ENCODE measurements around the gene SLC25A12.

DNA sequence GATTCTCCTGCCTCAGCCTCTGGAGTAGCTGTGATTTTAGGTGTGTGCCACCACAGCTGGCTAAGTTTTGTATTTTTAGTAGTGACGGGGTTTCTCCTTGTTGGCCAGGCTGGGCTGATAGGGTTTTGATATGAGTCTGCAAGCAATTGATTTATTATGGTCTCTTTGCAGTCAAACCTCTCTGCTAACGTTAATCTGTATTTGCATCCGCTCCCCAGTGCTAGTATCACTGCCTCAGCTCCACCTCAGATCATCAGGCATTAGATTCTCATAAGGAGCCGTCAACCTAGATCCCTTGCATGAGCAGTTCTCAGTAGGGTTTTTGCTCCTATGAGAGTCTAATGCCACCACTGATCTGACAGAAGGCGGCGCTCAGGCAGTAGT, 47.3 kb upstream of the SLC25A12 start:
- TF ChIP-seq, protein P1, sequence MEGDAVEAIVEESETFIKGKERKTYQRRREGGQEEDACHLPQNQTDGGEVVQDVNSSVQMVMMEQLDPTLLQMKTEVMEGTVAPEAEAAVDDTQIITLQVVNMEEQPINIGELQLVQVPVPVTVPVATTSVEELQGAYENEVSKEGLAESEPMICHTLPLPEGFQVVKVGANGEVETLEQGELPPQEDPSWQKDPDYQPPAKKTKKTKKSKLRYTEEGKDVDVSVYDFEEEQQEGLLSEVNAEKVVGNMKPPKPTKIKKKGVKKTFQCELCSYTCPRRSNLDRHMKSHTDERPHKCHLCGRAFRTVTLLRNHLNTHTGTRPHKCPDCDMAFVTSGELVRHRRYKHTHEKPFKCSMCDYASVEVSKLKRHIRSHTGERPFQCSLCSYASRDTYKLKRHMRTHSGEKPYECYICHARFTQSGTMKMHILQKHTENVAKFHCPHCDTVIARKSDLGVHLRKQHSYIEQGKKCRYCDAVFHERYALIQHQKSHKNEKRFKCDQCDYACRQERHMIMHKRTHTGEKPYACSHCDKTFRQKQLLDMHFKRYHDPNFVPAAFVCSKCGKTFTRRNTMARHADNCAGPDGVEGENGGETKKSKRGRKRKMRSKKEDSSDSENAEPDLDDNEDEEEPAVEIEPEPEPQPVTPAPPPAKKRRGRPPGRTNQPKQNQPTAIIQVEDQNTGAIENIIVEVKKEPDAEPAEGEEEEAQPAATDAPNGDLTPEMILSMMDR (IDR thresholded peaks at IDR 0.05): no peak
- no peak for TF ChIP-seq POLR2A (IDR thresholded peaks at IDR 0.05)
